Keratinocyte (primary cell): ENCODE data around the gene PNRC1.

Experiments used
- EZH2 ChIP-seq: IDR thresholded peaks from one replicate; pipeline ENCODE4 v1.6.1; 2012; ENCODE audit warnings: inconsistent platforms, mild to moderate bottlenecking, low read length, moderate library complexity
- TF ChIP-seq, protein P1 (sequence below), 3 experiments: IDR thresholded peaks in 1 of 3; conservative IDR thresholded peaks in 1 of 3; optimal IDR thresholded peaks in 1 of 3; 2 replicates in 2 of 3; 3 replicates in 1 of 3; pipeline versions ENCODE3 to v1.5.1; 2011; ENCODE audit warnings: low read length in 3 of 3, mild to moderate bottlenecking in 3 of 3, moderate library complexity in 2 of 3, control low read depth in 1 of 3, inconsistent platforms in 1 of 3; ENCODE audit not compliant: insufficient read depth in 2 of 3; ENCODE audit errors: extremely low read depth in 1 of 3

DNA sequence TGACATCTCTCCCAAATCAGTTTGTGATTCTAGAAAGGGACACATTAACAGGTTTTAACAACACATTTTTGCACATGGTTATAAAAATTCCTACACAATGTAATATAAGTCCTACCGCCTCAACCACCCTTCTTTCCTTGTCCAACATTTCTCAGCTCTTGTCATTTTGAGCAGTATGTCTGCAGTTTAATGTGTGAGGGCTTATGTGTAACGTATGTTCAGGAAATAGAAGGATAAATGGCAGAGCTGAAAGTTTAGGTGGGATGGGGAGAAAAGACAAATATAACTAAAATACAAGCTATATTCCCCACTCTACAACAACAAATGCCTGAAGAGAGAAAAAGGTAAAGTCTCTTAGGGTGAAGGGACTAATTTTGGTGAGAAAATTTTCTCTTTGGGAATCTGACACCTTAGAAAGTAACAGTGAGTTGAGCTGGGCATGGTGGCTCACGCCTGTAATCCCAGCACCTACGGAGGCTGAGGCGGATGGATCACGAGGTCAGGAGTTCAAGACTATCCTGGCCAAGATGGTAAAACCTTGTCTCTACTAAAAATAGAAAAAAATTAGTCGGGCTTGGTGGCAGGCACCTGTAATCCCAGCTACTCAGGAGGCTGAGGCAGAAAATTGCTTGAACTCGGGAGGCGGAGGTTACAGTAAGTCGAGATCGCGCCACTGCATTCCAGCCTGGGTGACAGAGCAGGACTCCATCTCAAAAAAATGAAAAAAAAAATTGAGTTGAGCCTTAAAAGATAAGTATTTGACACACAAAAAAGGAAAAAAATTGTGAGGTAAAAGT lies 5.1 kb downstream of the PNRC1 start:
- TF ChIP-seq, protein P1, sequence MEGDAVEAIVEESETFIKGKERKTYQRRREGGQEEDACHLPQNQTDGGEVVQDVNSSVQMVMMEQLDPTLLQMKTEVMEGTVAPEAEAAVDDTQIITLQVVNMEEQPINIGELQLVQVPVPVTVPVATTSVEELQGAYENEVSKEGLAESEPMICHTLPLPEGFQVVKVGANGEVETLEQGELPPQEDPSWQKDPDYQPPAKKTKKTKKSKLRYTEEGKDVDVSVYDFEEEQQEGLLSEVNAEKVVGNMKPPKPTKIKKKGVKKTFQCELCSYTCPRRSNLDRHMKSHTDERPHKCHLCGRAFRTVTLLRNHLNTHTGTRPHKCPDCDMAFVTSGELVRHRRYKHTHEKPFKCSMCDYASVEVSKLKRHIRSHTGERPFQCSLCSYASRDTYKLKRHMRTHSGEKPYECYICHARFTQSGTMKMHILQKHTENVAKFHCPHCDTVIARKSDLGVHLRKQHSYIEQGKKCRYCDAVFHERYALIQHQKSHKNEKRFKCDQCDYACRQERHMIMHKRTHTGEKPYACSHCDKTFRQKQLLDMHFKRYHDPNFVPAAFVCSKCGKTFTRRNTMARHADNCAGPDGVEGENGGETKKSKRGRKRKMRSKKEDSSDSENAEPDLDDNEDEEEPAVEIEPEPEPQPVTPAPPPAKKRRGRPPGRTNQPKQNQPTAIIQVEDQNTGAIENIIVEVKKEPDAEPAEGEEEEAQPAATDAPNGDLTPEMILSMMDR (optimal IDR thresholded peaks at IDR 0.05 in 1 of 3, IDR thresholded peaks at IDR 0.05 in 1 of 3, conservative IDR thresholded peaks at IDR 0.05 in 1 of 3; ENCODE audit: extremely low read depth in 1 of 3, insufficient read depth in 2 of 3, low read length in 3 of 3), result no peak
- no peak for TF ChIP-seq EZH2
